Kidney (tissue), 14 donors: ENCODE results near the gene OR4F6. TPM values are rescaled to one million over a fixed set of nuclear protein-coding genes. Genes with fewer than 3 reads are reported as not detected.

ENCODE experiments used
- DNase-seq, 5 donors: peaks; one replicate each; pipeline ENCODE4 v3.0.0-alpha.2; 2013 to 2020
- FAIRE-seq: peaks from 2 replicates; lab custom pipeline; 2012; peaks lifted over from hg19 to GRCh38; lab: Jason Lieb, UNC
- H3K27ac ChIP-seq, 2 donors: one replicate each; pipeline ENCODE4 v1.7.0; 2013; ENCODE audit warnings: low read depth in 2 of 2, low read length in 2 of 2, inconsistent platforms in 1 of 2
- H3K27me3 ChIP-seq: one replicate; pipeline ENCODE4 v1.7.1; 2013; ENCODE audit warnings: low read length, inconsistent platforms; ENCODE audit not compliant: control insufficient read depth, insufficient read depth
- H3K36me3 ChIP-seq, 3 donors: one replicate each; pipeline versions ENCODE4 v1.7.0 to v1.7.1; 2013; ENCODE audit warnings: low read length in 3 of 3, control low read depth in 1 of 3, inconsistent platforms in 1 of 3; ENCODE audit not compliant: insufficient read depth in 3 of 3, control insufficient read depth in 2 of 3
- H3K4me1 ChIP-seq, 3 donors: one replicate each; pipeline versions ENCODE4 v1.7.0 to v1.7.1; 2013; ENCODE audit warnings: low read length in 3 of 3, inconsistent platforms in 1 of 3, low read depth in 1 of 3; ENCODE audit not compliant: control insufficient read depth in 2 of 3, insufficient read depth in 2 of 3
- H3K4me3 ChIP-seq, 3 donors: one replicate each; pipeline versions ENCODE4 v1.7.0 to v1.8.1; 2013; ENCODE audit warnings: low read length in 3 of 3, control low read depth in 1 of 3, inconsistent platforms in 1 of 3
- H3K9ac ChIP-seq, 3 donors: one replicate each; pipeline versions ENCODE4 v1.7.0 to v1.7.1; 2013; ENCODE audit warnings: low read length in 3 of 3, control low read depth in 1 of 3, inconsistent platforms in 1 of 3
- H3K9me3 ChIP-seq, 3 donors: one replicate each; pipeline versions ENCODE4 v1.7.0 to v1.7.1; 2013; ENCODE audit warnings: low read length in 3 of 3, control low read depth in 1 of 3, inconsistent platforms in 1 of 3; ENCODE audit not compliant: control insufficient read depth in 2 of 3, insufficient read depth in 1 of 3
- intact Hi-C: fragments of 100-400 bp; cut with DNase I; formaldehyde crosslinking; loops from one replicate; pipeline ENCODE4 v1.11.1; 2022
- polyA plus RNA-seq: library from polyadenylated mRNA; stranded (reverse); fragments of 350-450 nt; fragmentation: Illumina TruSeq; extraction: RNeasy Lipid Tissue Mini Kit (QIAGEN cat#74804); gene quantifications from one replicate; pipeline ENCODE4 v1.2.3, GENCODE V29; 2014; ENCODE audit warnings: low read depth, low replicate concordance; ENCODE audit not compliant: insufficient read depth
- total RNA-seq: library from RNA; stranded (reverse); fragmentation: NEBNext Ultra II Directional; extraction: Animal tissue kit (Norgen Biotek cat#: 25700); gene quantifications from one replicate; pipeline ENCODE4 v1.2.1, GENCODE V29; 2021
- TF ChIP-seq, protein P1 (sequence below): IDR thresholded peaks from 3 replicates; pipeline ENCODE4 v1.5.1; 2012; ENCODE audit warnings: mild to moderate bottlenecking, moderate library complexity, borderline replicate concordance; ENCODE audit not compliant: insufficient read depth; ENCODE audit errors: extremely low read depth
- donor health status: control.
- donor health status: control.
- donor health status: control.
- donor health status: control.
- donor health status: control.
- donor health status: DM: yes; HTN: yes; CAD: no.
- donor health status: Normal renal cell carcinoma (clear cell type).

Gene OR4F6
- total and polyA plus RNA-seq, 2 donors from 2014 or later = not detected

DNA sequence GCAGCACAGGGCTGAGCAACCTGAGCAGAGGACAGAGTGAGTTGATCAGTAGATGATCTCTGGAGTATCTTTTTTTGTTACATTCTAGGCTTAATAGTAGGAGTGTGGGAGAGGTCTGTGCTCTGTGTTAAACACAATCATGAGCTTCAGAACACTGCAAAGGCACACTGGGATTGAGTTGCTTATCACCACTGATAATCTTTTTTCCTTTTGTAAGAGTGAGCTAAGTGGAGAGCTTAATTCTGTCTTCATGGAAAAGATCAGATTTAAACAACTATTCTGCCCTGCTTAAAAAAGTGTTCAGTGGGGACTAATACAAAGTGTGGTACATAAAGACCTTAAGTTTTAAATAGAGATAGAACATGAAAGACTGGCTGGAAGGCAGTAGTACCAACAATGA, 1.1 kb downstream of the OR4F6 start:
- Histone ChIP-seq H3K36me3 (no peaks in the 10 kb centered on the region), H3K27ac (no peak overlapping the region), H3K9ac (no peak overlapping the region), H3K4me1 (no peaks in the 10 kb centered on the region), H3K4me3 (no peak overlapping the region), H3K9me3 (no peaks in the 10 kb centered on the region), H3K27me3 (no peaks in the 10 kb centered on the region)
- TF ChIP-seq, protein P1, sequence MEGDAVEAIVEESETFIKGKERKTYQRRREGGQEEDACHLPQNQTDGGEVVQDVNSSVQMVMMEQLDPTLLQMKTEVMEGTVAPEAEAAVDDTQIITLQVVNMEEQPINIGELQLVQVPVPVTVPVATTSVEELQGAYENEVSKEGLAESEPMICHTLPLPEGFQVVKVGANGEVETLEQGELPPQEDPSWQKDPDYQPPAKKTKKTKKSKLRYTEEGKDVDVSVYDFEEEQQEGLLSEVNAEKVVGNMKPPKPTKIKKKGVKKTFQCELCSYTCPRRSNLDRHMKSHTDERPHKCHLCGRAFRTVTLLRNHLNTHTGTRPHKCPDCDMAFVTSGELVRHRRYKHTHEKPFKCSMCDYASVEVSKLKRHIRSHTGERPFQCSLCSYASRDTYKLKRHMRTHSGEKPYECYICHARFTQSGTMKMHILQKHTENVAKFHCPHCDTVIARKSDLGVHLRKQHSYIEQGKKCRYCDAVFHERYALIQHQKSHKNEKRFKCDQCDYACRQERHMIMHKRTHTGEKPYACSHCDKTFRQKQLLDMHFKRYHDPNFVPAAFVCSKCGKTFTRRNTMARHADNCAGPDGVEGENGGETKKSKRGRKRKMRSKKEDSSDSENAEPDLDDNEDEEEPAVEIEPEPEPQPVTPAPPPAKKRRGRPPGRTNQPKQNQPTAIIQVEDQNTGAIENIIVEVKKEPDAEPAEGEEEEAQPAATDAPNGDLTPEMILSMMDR = no peak
- DNase-seq (no peak), FAIRE-seq (no peak)
- intact Hi-C loops = no loop called here

DNA sequence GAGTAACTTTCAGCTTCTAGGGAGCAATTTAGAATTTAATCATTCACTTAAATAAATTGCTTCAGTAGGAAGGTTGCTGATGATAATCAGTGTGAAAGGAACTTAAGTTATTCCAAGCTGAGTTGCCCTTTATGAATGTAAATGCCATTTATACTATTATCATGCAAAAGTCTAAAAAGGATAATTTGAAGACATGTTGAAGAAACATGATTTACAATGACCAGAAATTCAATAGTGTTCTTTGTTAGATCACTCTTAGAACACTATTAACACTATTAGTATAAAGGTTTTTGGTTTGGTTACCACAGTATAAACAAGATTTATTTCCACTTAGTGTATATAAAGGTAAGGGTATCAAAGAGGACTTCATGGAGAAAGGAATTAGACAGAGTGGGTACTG, 1.6 kb downstream of the OR4F6 start:
- Histone ChIP-seq H3K4me1 (no peaks in the 10 kb centered on the region), H3K9ac (no peak overlapping the region), H3K4me3 (no peak overlapping the region), H3K9me3 (no peaks in the 10 kb centered on the region), H3K36me3 (no peaks in the 10 kb centered on the region), H3K27me3 (no peaks in the 10 kb centered on the region), H3K27ac (no peak overlapping the region)
- TF ChIP-seq, protein P1 = no peak
- no peak for FAIRE-seq
- intact Hi-C loops = no loop called here
- no peak for DNase-seq

DNA sequence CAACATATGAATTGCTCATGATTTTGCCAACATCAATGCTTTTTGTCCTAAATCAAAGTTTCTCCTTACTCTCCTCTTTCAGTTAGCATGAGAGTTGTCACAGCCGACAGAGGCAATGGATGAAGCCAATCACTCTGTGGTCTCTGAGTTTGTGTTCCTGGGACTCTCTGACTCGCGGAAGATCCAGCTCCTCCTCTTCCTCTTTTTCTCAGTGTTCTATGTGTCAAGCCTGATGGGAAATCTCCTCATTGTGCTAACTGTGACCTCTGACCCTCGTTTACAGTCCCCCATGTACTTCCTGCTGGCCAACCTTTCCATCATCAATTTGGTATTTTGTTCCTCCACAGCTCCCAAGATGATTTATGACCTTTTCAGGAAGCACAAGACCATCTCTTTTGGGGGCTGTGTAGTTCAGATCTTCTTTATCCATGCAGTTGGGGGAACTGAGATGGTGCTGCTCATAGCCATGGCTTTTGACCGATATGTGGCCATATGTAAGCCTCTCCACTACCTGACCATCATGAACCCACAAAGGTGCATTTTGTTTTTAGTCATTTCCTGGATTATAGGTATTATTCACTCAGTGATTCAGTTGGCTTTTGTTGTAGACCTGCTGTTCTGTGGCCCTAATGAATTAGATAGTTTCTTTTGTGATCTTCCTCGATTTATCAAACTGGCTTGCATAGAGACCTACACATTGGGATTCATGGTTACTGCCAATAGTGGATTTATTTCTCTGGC, 2.5 kb downstream of the OR4F6 start:
- H3K4me3 ChIP-seq = no peak overlapping the region
- H3K4me1 ChIP-seq = no peaks in the 10 kb centered on the region
- intact Hi-C loops = no loop called here
- H3K27ac ChIP-seq = no peak overlapping the region
- no peaks in the 10 kb centered on the region for H3K27me3 ChIP-seq
- no peaks in the 10 kb centered on the region for H3K36me3 ChIP-seq
- FAIRE-seq = no peak
- TF ChIP-seq, protein P1 = no peak
- no peak overlapping the region for H3K9ac ChIP-seq
- H3K9me3 ChIP-seq = no peaks in the 10 kb centered on the region
- DNase-seq = no peak
